ENCODE measurements around the gene DGKI.

DNA sequence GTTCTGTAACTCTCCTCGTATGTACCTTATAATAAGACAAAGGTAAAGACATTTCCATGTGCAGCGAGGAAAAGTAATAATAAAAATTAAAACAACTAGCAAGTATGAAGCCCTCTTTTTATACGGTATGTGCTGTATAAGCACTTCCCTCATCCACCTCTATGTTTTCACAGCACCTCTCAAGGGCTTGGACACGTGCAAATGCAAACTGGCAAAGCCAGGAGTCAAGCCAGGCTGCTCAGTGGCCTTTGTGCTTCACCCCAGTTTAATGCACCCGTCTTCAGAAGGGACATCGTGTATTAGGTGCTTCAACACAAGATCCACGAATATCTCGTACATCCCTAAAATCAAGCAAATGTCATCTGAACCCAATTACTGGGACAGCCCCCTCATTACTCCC lies 1.3 kb upstream of the DGKI start:
- TF ChIP-seq POLR2AphosphoS5 (IDR thresholded peaks at IDR 0.05) (no peak), POLR2A (IDR thresholded peaks at IDR 0.05) (no peak)
- TF ChIP-seq, protein P1, sequence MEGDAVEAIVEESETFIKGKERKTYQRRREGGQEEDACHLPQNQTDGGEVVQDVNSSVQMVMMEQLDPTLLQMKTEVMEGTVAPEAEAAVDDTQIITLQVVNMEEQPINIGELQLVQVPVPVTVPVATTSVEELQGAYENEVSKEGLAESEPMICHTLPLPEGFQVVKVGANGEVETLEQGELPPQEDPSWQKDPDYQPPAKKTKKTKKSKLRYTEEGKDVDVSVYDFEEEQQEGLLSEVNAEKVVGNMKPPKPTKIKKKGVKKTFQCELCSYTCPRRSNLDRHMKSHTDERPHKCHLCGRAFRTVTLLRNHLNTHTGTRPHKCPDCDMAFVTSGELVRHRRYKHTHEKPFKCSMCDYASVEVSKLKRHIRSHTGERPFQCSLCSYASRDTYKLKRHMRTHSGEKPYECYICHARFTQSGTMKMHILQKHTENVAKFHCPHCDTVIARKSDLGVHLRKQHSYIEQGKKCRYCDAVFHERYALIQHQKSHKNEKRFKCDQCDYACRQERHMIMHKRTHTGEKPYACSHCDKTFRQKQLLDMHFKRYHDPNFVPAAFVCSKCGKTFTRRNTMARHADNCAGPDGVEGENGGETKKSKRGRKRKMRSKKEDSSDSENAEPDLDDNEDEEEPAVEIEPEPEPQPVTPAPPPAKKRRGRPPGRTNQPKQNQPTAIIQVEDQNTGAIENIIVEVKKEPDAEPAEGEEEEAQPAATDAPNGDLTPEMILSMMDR (IDR thresholded peaks at IDR 0.05 in 8 of 11, conservative IDR thresholded peaks at IDR 0.05 in 3 of 11): no peak

Measured in spleen (tissue), 7 donors.